ENCODE results near the gene NME7.
A peak's percentile ranks its signal among the peaks of the same experiment; 100 is the strongest.

The NME7 gene

GRCh38 chr1:169106095-169106920 lies 261.3 kb downstream of the NME7 start, which contains the start of gene ATP1B1:
Gene ATP1B1 (plus strand): TSS chr1:169106690. CDS start chr1:169106830, 140 bp downstream.
- peak; percentile 95 for DNase-seq (ENCODE audit: low spot score)

GRCh38 chr1:169105434-169106094 lies 262.0 kb downstream of the NME7 start:
- DNase-seq (ENCODE audit: low spot score) = peak; percentile 45

GRCh38 chr1:169105087-169105433 lies 262.5 kb downstream of the NME7 start:
- DNase-seq (ENCODE audit: low spot score) = no peak

- no peak for DNase-seq (ENCODE audit: low spot score)
These were observed 264.1 kb downstream of the NME7 start for GRCh38 chr1:169103480-169103893.

GRCh38 chr1:169103002-169103401 lies 264.6 kb downstream of the NME7 start:
- no peak for DNase-seq (ENCODE audit: low spot score)

- DNase-seq (ENCODE audit: low spot score) = no peak
These were observed 265.0 kb downstream of the NME7 start for GRCh38 chr1:169102567-169102966.

GRCh38 chr1:169100651-169101088 lies 266.9 kb downstream of the NME7 start:
- DNase-seq (ENCODE audit: low spot score) = no peak

GRCh38 chr1:169100208-169100607 lies 267.4 kb downstream of the NME7 start:
- DNase-seq (ENCODE audit: low spot score) = no peak

- DNase-seq (ENCODE audit: low spot score) = no peak
These were observed 268.0 kb downstream of the NME7 start for GRCh38 chr1:169099561-169099960.

GRCh38 chr1:169098380-169098779 lies 269.2 kb downstream of the NME7 start:
- no peak for DNase-seq (ENCODE audit: low spot score)

GRCh38 chr1:169094897-169095569 lies 272.6 kb downstream of the NME7 start:
- no peak for DNase-seq (ENCODE audit: low spot score)

- no peak for DNase-seq (ENCODE audit: low spot score)
These were observed 275.2 kb downstream of the NME7 start for GRCh38 chr1:169092399-169092798.

GRCh38 chr1:169091480-169091941 lies 276.1 kb downstream of the NME7 start:
- DNase-seq (ENCODE audit: low spot score) = no peak

- DNase-seq (ENCODE audit: low spot score) = no peak
These were observed 276.7 kb downstream of the NME7 start for GRCh38 chr1:169090900-169091311.

GRCh38 chr1:169090308-169090899 lies 277.2 kb downstream of the NME7 start:
- DNase-seq (ENCODE audit: low spot score) = no peak

GRCh38 chr1:169089776-169090175 lies 277.8 kb downstream of the NME7 start:
- DNase-seq (ENCODE audit: low spot score) = no peak

- DNase-seq (ENCODE audit: low spot score) = no peak
These were observed 279.7 kb downstream of the NME7 start for GRCh38 chr1:169087876-169088275.

GRCh38 chr1:169086603-169087455 lies 280.8 kb downstream of the NME7 start:
- DNase-seq (ENCODE audit: low spot score) = no peak

GRCh38 chr1:169085911-169086310 lies 281.7 kb downstream of the NME7 start:
- DNase-seq (ENCODE audit: low spot score) = no peak

All from germinal center (tissue), 1 donor.